ENCODE data around the gene NHERF1.

DNA sequence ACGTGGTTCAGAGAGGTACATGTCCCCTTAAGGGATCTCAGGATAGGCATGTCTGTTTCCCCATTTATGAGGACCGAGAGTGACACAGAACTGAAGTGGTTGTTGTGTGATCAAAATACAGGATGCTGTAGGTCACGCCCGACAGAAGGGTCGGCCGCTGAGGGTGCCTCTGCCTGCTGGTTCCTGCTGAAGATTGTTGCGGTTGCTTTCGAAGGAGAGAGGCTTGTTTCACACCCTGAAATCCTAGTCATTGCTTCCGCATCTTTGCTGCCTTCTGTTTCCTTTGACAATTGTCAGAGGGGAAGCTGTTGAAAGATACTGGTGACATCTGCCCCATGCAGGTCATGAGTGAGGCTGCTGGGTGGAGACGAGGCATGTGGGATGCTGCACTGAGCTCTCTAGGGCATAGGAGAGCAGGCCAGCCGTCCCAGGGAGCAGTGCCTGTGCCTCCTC, 31.5 kb downstream of the NHERF1 start:
- TF ChIP-seq, protein P1, sequence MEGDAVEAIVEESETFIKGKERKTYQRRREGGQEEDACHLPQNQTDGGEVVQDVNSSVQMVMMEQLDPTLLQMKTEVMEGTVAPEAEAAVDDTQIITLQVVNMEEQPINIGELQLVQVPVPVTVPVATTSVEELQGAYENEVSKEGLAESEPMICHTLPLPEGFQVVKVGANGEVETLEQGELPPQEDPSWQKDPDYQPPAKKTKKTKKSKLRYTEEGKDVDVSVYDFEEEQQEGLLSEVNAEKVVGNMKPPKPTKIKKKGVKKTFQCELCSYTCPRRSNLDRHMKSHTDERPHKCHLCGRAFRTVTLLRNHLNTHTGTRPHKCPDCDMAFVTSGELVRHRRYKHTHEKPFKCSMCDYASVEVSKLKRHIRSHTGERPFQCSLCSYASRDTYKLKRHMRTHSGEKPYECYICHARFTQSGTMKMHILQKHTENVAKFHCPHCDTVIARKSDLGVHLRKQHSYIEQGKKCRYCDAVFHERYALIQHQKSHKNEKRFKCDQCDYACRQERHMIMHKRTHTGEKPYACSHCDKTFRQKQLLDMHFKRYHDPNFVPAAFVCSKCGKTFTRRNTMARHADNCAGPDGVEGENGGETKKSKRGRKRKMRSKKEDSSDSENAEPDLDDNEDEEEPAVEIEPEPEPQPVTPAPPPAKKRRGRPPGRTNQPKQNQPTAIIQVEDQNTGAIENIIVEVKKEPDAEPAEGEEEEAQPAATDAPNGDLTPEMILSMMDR (IDR thresholded peaks at IDR 0.05), result no peak
- TF ChIP-seq POLR2AphosphoS5 (IDR thresholded peaks at IDR 0.05), result no peak

All from prostate gland (tissue), 2 donors.